WTC11 (cell line): ENCODE results near the gene URB1. TPM values are rescaled to one million over a fixed set of nuclear protein-coding genes. Genes with fewer than 3 reads are reported as not detected.

Source experiments
- ATAC-seq: fragments of 200-7000 bp; cut with Tn5 transposase; 2 replicates; pipeline ENCODE4 v1.10.0; 2021; ENCODE audit warnings: mild to moderate bottlenecking, moderate library complexity
- CTCF ChIA-PET: fragments of 300-600 bp; sonication (Branson Sonifier 250); formaldehyde crosslinking; loops from one replicate; lab custom pipeline; 2021; ENCODE audit warnings: antibody characterized with exemption; lab: Charles Lee
- POLR2A ChIA-PET: fragments of 350-600 bp; sonication (Branson Sonifier 250); formaldehyde crosslinking; loops from one replicate; lab custom pipeline; 2021; ENCODE audit warnings: antibody characterized with exemption; lab: Charles Lee
- DNase-seq: peaks from one replicate; pipeline ENCODE4 v3.0.0; 2021; ENCODE audit warnings: low spot score
- H3K27ac Mint-ChIP-seq: 2 replicates; pipeline ENCODE4 v1.8.0; 2021; ENCODE audit warnings: mixed read lengths
- H3K27me3 Mint-ChIP-seq: 2 replicates; pipeline ENCODE4 v1.8.0; 2021; ENCODE audit warnings: low read depth, mild to moderate bottlenecking, moderate library complexity, mixed read lengths
- H3K36me3 Mint-ChIP-seq: 2 replicates; pipeline ENCODE4 v1.8.0; 2021; ENCODE audit warnings: mixed read lengths
- H3K4me1 Mint-ChIP-seq: 2 replicates; pipeline ENCODE4 v1.8.0; 2022; ENCODE audit warnings: mixed read lengths
- H3K4me3 Mint-ChIP-seq: 2 replicates; pipeline ENCODE4 v1.8.0; 2021; ENCODE audit warnings: mild to moderate bottlenecking, moderate library complexity, mixed read lengths
- H3K9me3 Mint-ChIP-seq: 2 replicates; pipeline ENCODE4 v1.8.0; 2021; ENCODE audit warnings: mixed read lengths
- ATF1 ChIP-seq: sonication (generic); formaldehyde crosslinking; IDR thresholded peaks from 2 replicates; pipeline ENCODE4 v1.8.1; 2023; ENCODE audit warnings: mild to moderate bottlenecking, moderate library complexity, missing genetic modification reagents
- EMX1 ChIP-seq: fragments of 250-450 bp; sonication (Bioruptor Pico); IDR thresholded peaks from 2 replicates; pipeline ENCODE4 v1.8.0; 2021; ENCODE audit warnings: mild to moderate bottlenecking
- FOXK1 ChIP-seq: sonication (generic); formaldehyde crosslinking; IDR thresholded peaks from 2 replicates; pipeline ENCODE4 v1.8.0; 2022; ENCODE audit warnings: mild to moderate bottlenecking, moderate library complexity, missing genetic modification reagents
- HMGA2 ChIP-seq: fragments of 250-450 bp; sonication (Bioruptor Pico); IDR thresholded peaks from 2 replicates; pipeline ENCODE4 v1.4.0; 2021; ENCODE audit warnings: mild to moderate bottlenecking, moderate library complexity
- IRF2 ChIP-seq: sonication (generic); formaldehyde crosslinking; IDR thresholded peaks from 2 replicates; pipeline ENCODE4 v1.8.0; 2022; ENCODE audit warnings: low read depth, missing genetic modification reagents, borderline replicate concordance
- JUN ChIP-seq: sonication (generic); formaldehyde crosslinking; IDR thresholded peaks from 2 replicates; pipeline ENCODE4 v1.8.0; 2023; ENCODE audit warnings: mild to moderate bottlenecking, missing genetic modification reagents
- KAT7 ChIP-seq: sonication (generic); formaldehyde crosslinking; IDR thresholded peaks from 2 replicates; pipeline ENCODE4 v1.8.1; 2023; ENCODE audit warnings: missing genetic modification reagents, mild to moderate bottlenecking, borderline replicate concordance
- MAX ChIP-seq: sonication (generic); formaldehyde crosslinking; IDR thresholded peaks from 2 replicates; pipeline ENCODE4 v1.8.0; 2022; ENCODE audit warnings: mild to moderate bottlenecking, missing genetic modification reagents
- MLX ChIP-seq: sonication (generic); formaldehyde crosslinking; IDR thresholded peaks from 2 replicates; pipeline ENCODE4 v1.8.1; 2023; ENCODE audit warnings: mild to moderate bottlenecking, missing genetic modification reagents, moderate library complexity
- NFATC4 ChIP-seq: fragments of 250-450 bp; sonication (Bioruptor Pico); IDR thresholded peaks from 2 replicates; pipeline ENCODE4 v1.9.0; 2021; ENCODE audit warnings: mild to moderate bottlenecking
- NFYB ChIP-seq: sonication (generic); formaldehyde crosslinking; conservative IDR thresholded peaks from 2 replicates; pipeline ENCODE4 v1.8.0; 2022; ENCODE audit warnings: low read depth, missing genetic modification reagents
- NR1H2 ChIP-seq: sonication (generic); formaldehyde crosslinking; IDR thresholded peaks from 2 replicates; pipeline ENCODE4 v1.9.0; 2021; ENCODE audit warnings: mild to moderate bottlenecking, moderate library complexity, missing genetic modification reagents
- PRDM15 ChIP-seq: sonication (generic); formaldehyde crosslinking; IDR thresholded peaks from 2 replicates; pipeline ENCODE4 v1.8.0; 2022; ENCODE audit warnings: missing genetic modification reagents
- SMAD3 ChIP-seq: sonication (generic); formaldehyde crosslinking; IDR thresholded peaks from 2 replicates; pipeline ENCODE4 v1.8.0; 2022; ENCODE audit warnings: missing genetic modification reagents, mild to moderate bottlenecking, borderline replicate concordance
- SP1 ChIP-seq: sonication (generic); formaldehyde crosslinking; conservative IDR thresholded peaks from 2 replicates; pipeline ENCODE4 v1.8.1; 2022; ENCODE audit warnings: missing genetic modification reagents
- TEAD4 ChIP-seq: sonication (generic); formaldehyde crosslinking; IDR thresholded peaks from 2 replicates; pipeline ENCODE4 v1.8.0; 2022; ENCODE audit warnings: mild to moderate bottlenecking, missing genetic modification reagents
- ZNF232 ChIP-seq: sonication (generic); formaldehyde crosslinking; IDR thresholded peaks from 2 replicates; pipeline ENCODE4 v1.8.0; 2022; ENCODE audit warnings: mild to moderate bottlenecking, missing genetic modification reagents
- ZNF396 ChIP-seq: fragments of 250-450 bp; sonication (Bioruptor Pico); IDR thresholded peaks from 2 replicates; pipeline ENCODE4 v1.8.0; 2021; ENCODE audit warnings: mild to moderate bottlenecking, moderate library complexity, borderline replicate concordance
- ZSCAN18 ChIP-seq: fragments of 250-450 bp; sonication (Bioruptor Pico); IDR thresholded peaks from 2 replicates; pipeline ENCODE4 v2.1.2; 2022; ENCODE audit warnings: mild to moderate bottlenecking, moderate library complexity
- total RNA-seq: library from RNA; stranded (reverse); gene quantifications from 3 replicates; pipeline ENCODE4 v1.2.3, GENCODE V29; 2021
- TF ChIP-seq, protein P1 (sequence below): sonication (generic); formaldehyde crosslinking; IDR thresholded peaks from 2 replicates; pipeline ENCODE4 v1.8.1; 2023; ENCODE audit warnings: mild to moderate bottlenecking, missing genetic modification reagents, moderate library complexity
- TF ChIP-seq, protein P2 (sequence below): sonication (generic); formaldehyde crosslinking; IDR thresholded peaks from 2 replicates; pipeline ENCODE4 v1.8.0; 2022; ENCODE audit warnings: mild to moderate bottlenecking, missing genetic modification reagents
- TF ChIP-seq, protein P3 (sequence below): sonication (generic); formaldehyde crosslinking; IDR thresholded peaks from 2 replicates; pipeline ENCODE4 v1.8.1; 2023; ENCODE audit warnings: mild to moderate bottlenecking, missing genetic modification reagents, borderline replicate concordance

Gene URB1
- total RNA-seq, 1 experiment from 2014 or later = 38.7 TPM

- Mint-ChIP-seq H3K36me3 (peaks cover 88% of the 10 kb centered on the region), H3K27me3 (no peaks in the 10 kb centered on the region), H3K27ac (no peak overlapping the region), H3K9me3 (no peaks in the 10 kb centered on the region), H3K4me3 (no peak overlapping the region), H3K4me1 (no peaks in the 10 kb centered on the region)
- DNase-seq (no peak), ATAC-seq (no peak)
- POLR2A ChIA-PET = no interaction called here
- CTCF ChIA-PET = no interaction called here
- no peak for TF ChIP-seq IRF2
- no peak for TF ChIP-seq JUN (CRISPR knock-in tag)
- TF ChIP-seq MLX (CRISPR knock-in tag) = no peak
- TF ChIP-seq SP1 (CRISPR knock-in tag) = no peak
These were observed 32.3 kb downstream of the URB1 start for GRCh38 chr21:32360401-32360975.

DNA sequence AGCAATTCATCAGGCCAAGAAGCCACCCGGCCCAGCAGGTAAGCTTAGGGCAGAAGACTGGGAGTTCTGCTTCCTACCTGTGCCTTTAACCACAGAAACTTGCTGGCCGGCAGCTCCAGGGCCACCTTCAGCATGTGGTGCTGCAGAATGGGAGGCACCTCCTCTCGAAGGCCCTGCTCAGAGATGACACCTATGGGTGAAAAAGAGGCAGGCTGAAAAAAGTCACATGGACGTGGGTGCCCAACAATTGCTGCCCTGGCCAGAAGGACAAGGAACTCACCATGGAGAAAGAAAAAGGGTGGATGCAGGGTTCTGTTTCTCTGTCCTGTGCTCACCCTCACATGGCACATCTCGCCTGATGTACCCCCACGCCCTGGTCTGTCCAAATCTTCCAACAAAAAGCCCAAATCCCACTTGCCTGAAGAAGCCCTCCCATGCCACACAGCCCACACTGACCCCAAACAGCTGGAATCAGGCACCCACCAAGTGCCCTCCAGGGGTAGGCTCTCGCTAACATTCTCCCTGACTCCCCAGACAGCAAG is 33.0 kb downstream of the URB1 start:
- Mint-ChIP-seq H3K4me1 (no peaks in the 10 kb centered on the region), H3K27ac (peak overlapping the region; percentile 19; the same call in 1 of the 2 replicates), H3K36me3 (peaks cover 90% of the 10 kb centered on the region), H3K27me3 (no peaks in the 10 kb centered on the region), H3K4me3 (no peak overlapping the region), H3K9me3 (no peaks in the 10 kb centered on the region)
- no peak for DNase-seq
- CTCF ChIA-PET = no interaction called here
- no peak for ATAC-seq
- POLR2A ChIA-PET = interaction anchor here (0.6 kb wide), 1 partner anchor 45 kb away, joined by 8 read pairs; no protein-coding TSS in a partner anchor
- TF ChIP-seq ZSCAN18 (CRISPR knock-in tag) (no peak), NFYB (no peak), EMX1 (no peak), TEAD4 (CRISPR knock-in tag) (no peak), KAT7 (CRISPR knock-in tag) (no peak), HMGA2 (CRISPR knock-in tag) (no peak), ZNF232 (CRISPR knock-in tag) (no peak), ATF1 (no peak), MLX (CRISPR knock-in tag) (no peak), SMAD3 (CRISPR knock-in tag) (no peak), NR1H2 (CRISPR knock-in tag) (no peak), NFATC4 (CRISPR knock-in tag) (no peak), MAX (no peak), PRDM15 (CRISPR knock-in tag) (no peak), ZNF396 (CRISPR knock-in tag) (no peak), FOXK1 (CRISPR knock-in tag) (no peak)
- TF ChIP-seq, protein P1, sequence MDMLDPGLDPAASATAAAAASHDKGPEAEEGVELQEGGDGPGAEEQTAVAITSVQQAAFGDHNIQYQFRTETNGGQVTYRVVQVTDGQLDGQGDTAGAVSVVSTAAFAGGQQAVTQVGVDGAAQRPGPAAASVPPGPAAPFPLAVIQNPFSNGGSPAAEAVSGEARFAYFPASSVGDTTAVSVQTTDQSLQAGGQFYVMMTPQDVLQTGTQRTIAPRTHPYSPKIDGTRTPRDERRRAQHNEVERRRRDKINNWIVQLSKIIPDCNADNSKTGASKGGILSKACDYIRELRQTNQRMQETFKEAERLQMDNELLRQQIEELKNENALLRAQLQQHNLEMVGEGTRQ (CRISPR knock-in tag) = no peak
- TF ChIP-seq, protein P2, sequence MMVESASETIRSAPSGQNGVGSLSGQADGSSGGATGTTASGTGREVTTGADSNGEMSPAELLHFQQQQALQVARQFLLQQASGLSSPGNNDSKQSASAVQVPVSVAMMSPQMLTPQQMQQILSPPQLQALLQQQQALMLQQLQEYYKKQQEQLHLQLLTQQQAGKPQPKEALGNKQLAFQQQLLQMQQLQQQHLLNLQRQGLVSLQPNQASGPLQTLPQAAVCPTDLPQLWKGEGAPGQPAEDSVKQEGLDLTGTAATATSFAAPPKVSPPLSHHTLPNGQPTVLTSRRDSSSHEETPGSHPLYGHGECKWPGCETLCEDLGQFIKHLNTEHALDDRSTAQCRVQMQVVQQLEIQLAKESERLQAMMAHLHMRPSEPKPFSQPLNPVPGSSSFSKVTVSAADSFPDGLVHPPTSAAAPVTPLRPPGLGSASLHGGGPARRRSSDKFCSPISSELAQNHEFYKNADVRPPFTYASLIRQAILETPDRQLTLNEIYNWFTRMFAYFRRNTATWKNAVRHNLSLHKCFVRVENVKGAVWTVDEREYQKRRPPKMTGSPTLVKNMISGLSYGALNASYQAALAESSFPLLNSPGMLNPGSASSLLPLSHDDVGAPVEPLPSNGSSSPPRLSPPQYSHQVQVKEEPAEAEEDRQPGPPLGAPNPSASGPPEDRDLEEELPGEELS (CRISPR knock-in tag) = no peak
- TF ChIP-seq, protein P3, sequence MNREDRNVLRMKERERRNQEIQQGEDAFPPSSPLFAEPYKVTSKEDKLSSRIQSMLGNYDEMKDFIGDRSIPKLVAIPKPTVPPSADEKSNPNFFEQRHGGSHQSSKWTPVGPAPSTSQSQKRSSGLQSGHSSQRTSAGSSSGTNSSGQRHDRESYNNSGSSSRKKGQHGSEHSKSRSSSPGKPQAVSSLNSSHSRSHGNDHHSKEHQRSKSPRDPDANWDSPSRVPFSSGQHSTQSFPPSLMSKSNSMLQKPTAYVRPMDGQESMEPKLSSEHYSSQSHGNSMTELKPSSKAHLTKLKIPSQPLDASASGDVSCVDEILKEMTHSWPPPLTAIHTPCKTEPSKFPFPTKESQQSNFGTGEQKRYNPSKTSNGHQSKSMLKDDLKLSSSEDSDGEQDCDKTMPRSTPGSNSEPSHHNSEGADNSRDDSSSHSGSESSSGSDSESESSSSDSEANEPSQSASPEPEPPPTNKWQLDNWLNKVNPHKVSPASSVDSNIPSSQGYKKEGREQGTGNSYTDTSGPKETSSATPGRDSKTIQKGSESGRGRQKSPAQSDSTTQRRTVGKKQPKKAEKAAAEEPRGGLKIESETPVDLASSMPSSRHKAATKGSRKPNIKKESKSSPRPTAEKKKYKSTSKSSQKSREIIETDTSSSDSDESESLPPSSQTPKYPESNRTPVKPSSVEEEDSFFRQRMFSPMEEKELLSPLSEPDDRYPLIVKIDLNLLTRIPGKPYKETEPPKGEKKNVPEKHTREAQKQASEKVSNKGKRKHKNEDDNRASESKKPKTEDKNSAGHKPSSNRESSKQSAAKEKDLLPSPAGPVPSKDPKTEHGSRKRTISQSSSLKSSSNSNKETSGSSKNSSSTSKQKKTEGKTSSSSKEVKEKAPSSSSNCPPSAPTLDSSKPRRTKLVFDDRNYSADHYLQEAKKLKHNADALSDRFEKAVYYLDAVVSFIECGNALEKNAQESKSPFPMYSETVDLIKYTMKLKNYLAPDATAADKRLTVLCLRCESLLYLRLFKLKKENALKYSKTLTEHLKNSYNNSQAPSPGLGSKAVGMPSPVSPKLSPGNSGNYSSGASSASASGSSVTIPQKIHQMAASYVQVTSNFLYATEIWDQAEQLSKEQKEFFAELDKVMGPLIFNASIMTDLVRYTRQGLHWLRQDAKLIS (CRISPR knock-in tag) = no peak
